Lower leg skin (tissue), 3 donors: ENCODE data around the gene LETMD1.

Source experiments
- CTCF ChIP-seq, 3 donors: fragments of 450-650 bp; IDR thresholded peaks; one replicate each; pipeline ENCODE4 v1.5.1; 2016; ENCODE audit warnings: antibody characterized with exemption in 3 of 3, mild to moderate bottlenecking in 3 of 3, moderate library complexity in 2 of 3
- POLR2A ChIP-seq, 2 donors: fragments of 450-650 bp; IDR thresholded peaks; one replicate each; pipeline ENCODE4 v1.6.1; 2016 to 2017; ENCODE audit warnings: antibody characterized with exemption in 2 of 2, mild to moderate bottlenecking in 1 of 2, moderate library complexity in 1 of 2

DNA sequence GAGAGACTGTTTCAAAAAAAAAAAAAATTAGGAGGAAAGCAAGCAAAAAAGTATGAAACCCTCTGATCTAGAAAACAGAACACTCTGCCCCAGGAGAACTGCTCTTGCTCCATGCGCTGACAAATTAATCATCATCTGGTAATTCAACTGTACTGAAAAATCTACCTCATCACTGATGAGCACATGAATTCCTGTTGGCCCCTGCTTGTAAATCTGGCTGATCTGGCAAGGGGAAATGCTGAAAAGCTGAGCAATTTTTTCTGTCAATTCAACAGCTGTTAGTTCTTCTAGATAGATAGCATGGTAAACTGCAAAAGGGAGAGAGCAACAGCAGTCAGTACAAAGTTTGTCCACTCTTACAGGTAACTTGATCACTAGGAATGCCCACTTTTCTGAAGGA lies 50.5 kb downstream of the LETMD1 start:
- TF ChIP-seq CTCF (IDR thresholded peaks at IDR 0.05) (no peak), POLR2A (IDR thresholded peaks at IDR 0.05) (no peak)
